OCI-LY1 (cell line): ENCODE measurements around the gene POU4F1.

Experiments used
- H2AFZ ChIP-seq: fragments of 200-600 bp; sonication (generic), shearing (Covaris generic); 2 replicates; pipeline ENCODE4 v1.6.0; 2014; ENCODE audit warnings: antibody characterized with exemption, mild to moderate bottlenecking, low read length
- H3F3A ChIP-seq: fragments of 200-600 bp; sonication (generic), shearing (Covaris generic); 2 replicates; pipeline ENCODE4 v1.6.0; 2014; ENCODE audit warnings: mild to moderate bottlenecking, antibody characterized with exemption, low read length, moderate library complexity; ENCODE audit not compliant: insufficient read depth
- H3K27ac ChIP-seq: fragments of 200-600 bp; sonication (generic); 2 replicates; pipeline ENCODE4 v1.5.1; 2014; ENCODE audit warnings: low read length, mixed run types, mild to moderate bottlenecking, low read depth; ENCODE audit not compliant: poor library complexity, severe bottlenecking
- H3K27me3 ChIP-seq: fragments of 200-600 bp; sonication (generic); 2 replicates; pipeline ENCODE4 v1.6.0; 2014; ENCODE audit warnings: antibody characterized with exemption, mild to moderate bottlenecking, low read length, moderate library complexity; ENCODE audit not compliant: insufficient read depth
- H3K36me3 ChIP-seq: fragments of 200-600 bp; sonication (generic); 2 replicates; pipeline ENCODE4 v1.6.1; 2014; ENCODE audit warnings: mild to moderate bottlenecking, antibody characterized with exemption, low read length, moderate library complexity, mixed read lengths; ENCODE audit not compliant: insufficient read depth
- H3K4me1 ChIP-seq: fragments of 200-600 bp; sonication (generic); 2 replicates; pipeline ENCODE4 v1.5.1; 2014; ENCODE audit warnings: mild to moderate bottlenecking, low read length, moderate library complexity; ENCODE audit not compliant: insufficient read depth, severe bottlenecking
- H3K4me2 ChIP-seq: fragments of 200-600 bp; sonication (generic), shearing (Covaris generic); 2 replicates; pipeline ENCODE4 v1.6.1; 2014; ENCODE audit warnings: low read length
- H3K4me3 ChIP-seq: fragments of 200-600 bp; sonication (generic); 2 replicates; pipeline ENCODE4 v1.5.1; 2014; ENCODE audit warnings: low read length, low read depth, mild to moderate bottlenecking, mixed read lengths; ENCODE audit not compliant: poor library complexity, severe bottlenecking
- H3K79me2 ChIP-seq: fragments of 200-600 bp; shearing (Covaris generic); 2 replicates; pipeline ENCODE4 v1.6.1; 2016; ENCODE audit warnings: mixed run types, low read length, mixed read lengths; ENCODE audit not compliant: insufficient read depth
- H3K9ac ChIP-seq: fragments of 200-600 bp; sonication (generic), shearing (Covaris generic); 2 replicates; pipeline ENCODE4 v1.6.1; 2014; ENCODE audit warnings: mild to moderate bottlenecking, low read length, mixed read lengths
- H3K9me2 ChIP-seq: fragments of 200-600 bp; sonication (generic), shearing (Covaris generic); 2 replicates; pipeline ENCODE4 v1.6.1; 2014; ENCODE audit warnings: low read depth, mild to moderate bottlenecking, low read length, mixed read lengths
- H3K9me3 ChIP-seq: fragments of 200-600 bp; shearing (Covaris generic); 2 replicates; pipeline ENCODE4 v1.6.1; 2014; ENCODE audit warnings: low read length, mixed read lengths
- H4K20me1 ChIP-seq: fragments of 200-600 bp; sonication (generic), shearing (Covaris generic); 2 replicates; pipeline ENCODE4 v1.6.0; 2016; ENCODE audit warnings: mild to moderate bottlenecking, low read length; ENCODE audit not compliant: insufficient read depth
- EZH2 ChIP-seq: fragments of 200-600 bp; sonication (generic), shearing (Covaris generic); IDR thresholded peaks from 2 replicates; pipeline ENCODE4 v1.8.0; 2017; ENCODE audit warnings: borderline replicate concordance, mixed run types, mild to moderate bottlenecking, antibody characterized with exemption, low read length, moderate library complexity, mixed read lengths
- TF ChIP-seq, protein P1 (sequence below): fragments of 200-600 bp; sonication (generic), shearing (Covaris generic); IDR thresholded peaks from 2 replicates; pipeline ENCODE4 v1.5.1; 2017; ENCODE audit warnings: mild to moderate bottlenecking, antibody characterized with exemption, low read length, moderate library complexity, mixed read lengths

POU4F1 gene

DNA sequence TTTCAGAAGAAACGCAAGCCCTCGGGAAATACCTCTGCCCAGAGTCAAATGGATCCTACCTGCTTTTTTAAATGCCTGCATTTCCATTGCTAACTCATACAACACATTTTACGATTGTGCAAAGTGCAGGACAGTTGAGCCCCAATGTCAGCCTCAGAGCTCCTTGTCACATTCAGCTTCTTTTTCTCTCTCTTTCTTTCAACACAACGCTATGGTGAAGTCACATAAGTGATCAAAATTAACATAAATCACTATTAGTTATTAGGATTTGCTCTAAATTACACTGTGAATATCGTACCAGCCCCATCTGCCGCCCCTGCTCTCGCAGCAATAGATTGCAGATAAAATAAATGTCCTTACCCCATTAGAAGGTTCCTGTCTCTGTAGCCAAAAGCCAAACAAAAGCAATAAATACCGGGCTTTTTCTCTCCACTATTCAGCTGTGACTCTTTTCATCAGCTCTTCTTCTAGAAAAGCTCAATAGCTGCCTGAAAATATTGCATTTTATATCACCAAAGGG is 8.8 kb downstream of the POU4F1 start:
- H3K36me3 ChIP-seq: no peaks in the 10 kb centered on the region; the same call in 1 of the 2 replicates
- no peaks in the 10 kb centered on the region for H3K9me3 ChIP-seq
- no peaks in the 10 kb centered on the region for H3K27me3 ChIP-seq
- no peak overlapping the region for H3K4me3 ChIP-seq
- no peaks in the 10 kb centered on the region for H3K79me2 ChIP-seq
- no peak for TF ChIP-seq EZH2
- TF ChIP-seq, protein P1, sequence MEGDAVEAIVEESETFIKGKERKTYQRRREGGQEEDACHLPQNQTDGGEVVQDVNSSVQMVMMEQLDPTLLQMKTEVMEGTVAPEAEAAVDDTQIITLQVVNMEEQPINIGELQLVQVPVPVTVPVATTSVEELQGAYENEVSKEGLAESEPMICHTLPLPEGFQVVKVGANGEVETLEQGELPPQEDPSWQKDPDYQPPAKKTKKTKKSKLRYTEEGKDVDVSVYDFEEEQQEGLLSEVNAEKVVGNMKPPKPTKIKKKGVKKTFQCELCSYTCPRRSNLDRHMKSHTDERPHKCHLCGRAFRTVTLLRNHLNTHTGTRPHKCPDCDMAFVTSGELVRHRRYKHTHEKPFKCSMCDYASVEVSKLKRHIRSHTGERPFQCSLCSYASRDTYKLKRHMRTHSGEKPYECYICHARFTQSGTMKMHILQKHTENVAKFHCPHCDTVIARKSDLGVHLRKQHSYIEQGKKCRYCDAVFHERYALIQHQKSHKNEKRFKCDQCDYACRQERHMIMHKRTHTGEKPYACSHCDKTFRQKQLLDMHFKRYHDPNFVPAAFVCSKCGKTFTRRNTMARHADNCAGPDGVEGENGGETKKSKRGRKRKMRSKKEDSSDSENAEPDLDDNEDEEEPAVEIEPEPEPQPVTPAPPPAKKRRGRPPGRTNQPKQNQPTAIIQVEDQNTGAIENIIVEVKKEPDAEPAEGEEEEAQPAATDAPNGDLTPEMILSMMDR: no peak
- H3K27ac ChIP-seq: no peak overlapping the region
- H3K4me1 ChIP-seq: no peaks in the 10 kb centered on the region
- H3F3A ChIP-seq: no peaks in the 10 kb centered on the region
- no peak overlapping the region for H3K4me2 ChIP-seq
- no peaks in the 10 kb centered on the region; the same call in 1 of the 2 replicates for H4K20me1 ChIP-seq
- H3K9ac ChIP-seq: no peak overlapping the region
- H3K9me2 ChIP-seq: no peaks in the 10 kb centered on the region
- no peak overlapping the region for H2AFZ ChIP-seq

DNA sequence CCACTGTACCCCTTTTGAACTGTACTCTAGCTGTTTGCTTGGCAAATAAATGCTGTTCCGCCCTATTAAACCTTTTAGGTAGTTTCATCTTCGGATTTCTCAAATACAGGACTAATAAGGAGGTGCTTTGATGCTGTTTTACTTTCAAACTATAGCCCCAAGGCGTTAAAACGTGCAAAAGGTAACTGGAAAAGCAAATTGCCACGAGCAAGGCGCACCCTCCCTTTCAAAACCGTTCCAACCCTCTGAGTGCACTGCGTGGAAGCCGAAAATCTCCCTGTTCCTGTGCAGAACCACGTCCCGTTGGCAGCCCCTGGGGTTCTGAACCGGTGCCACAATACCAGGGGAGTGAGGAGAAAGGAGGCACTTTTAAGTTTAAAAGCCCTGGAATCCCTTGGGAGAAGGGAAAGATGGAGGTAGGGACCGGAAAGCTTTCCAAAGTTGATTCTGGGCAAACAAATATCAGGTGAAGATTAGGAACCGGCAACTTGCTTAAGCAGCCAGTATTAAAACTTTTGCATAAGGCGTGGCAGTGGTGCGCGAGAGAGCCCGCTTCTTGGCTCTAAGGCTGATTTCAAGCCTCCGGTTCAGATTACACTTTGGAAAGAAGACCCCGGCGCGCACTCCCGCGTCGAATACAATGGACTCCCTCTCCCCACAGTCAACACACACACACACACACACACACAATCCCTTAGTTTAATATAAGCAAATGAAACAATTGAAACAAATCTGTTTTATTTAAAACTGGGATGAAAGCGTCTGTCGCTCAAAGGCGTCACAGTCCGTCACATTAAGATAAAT is 9.5 kb downstream of the POU4F1 start:
- no peaks in the 10 kb centered on the region for H3K9me3 ChIP-seq
- H3K27me3 ChIP-seq: no peaks in the 10 kb centered on the region
- TF ChIP-seq EZH2: no peak
- TF ChIP-seq, protein P1: no peak
- H3K4me1 ChIP-seq: no peaks in the 10 kb centered on the region
- no peak overlapping the region for H3K4me3 ChIP-seq
- H3K9ac ChIP-seq: no peak overlapping the region
- no peak overlapping the region for H3K27ac ChIP-seq
- no peaks in the 10 kb centered on the region for H3K9me2 ChIP-seq
- no peaks in the 10 kb centered on the region for H3K36me3 ChIP-seq
- H3K79me2 ChIP-seq: no peaks in the 10 kb centered on the region
- no peak overlapping the region for H2AFZ ChIP-seq
- no peaks in the 10 kb centered on the region for H3F3A ChIP-seq
- no peaks in the 10 kb centered on the region for H4K20me1 ChIP-seq
- H3K4me2 ChIP-seq: no peak overlapping the region

DNA sequence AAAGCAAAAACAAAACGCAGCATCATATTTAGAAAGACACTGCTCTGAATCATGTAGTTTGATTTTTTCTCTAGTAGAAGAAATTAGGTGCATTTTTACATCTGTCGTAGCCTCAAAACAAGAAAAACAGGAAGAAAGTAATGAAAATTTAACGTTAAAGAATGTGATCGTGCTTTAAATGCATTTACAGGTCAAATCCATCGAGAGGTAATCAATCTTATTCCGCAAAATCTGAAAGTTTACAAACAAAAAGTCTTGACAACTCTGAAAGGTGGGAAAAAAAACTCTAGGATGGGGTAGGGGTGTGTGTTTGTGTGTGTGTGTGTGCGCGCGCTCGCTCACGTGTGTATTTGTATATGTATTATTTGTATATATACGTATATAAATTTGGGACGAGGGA is 10.2 kb downstream of the POU4F1 start:
- Histone ChIP-seq H3F3A (no peaks in the 10 kb centered on the region), H3K4me1 (no peaks in the 10 kb centered on the region), H3K4me2 (no peak overlapping the region), H3K27ac (no peak overlapping the region), H3K27me3 (no peaks in the 10 kb centered on the region), H3K4me3 (no peak overlapping the region), H2AFZ (no peak overlapping the region), H3K9me2 (no peaks in the 10 kb centered on the region), H3K79me2 (no peaks in the 10 kb centered on the region), H3K9ac (no peak overlapping the region), H3K9me3 (no peaks in the 10 kb centered on the region), H4K20me1 (no peaks in the 10 kb centered on the region), H3K36me3 (no peaks in the 10 kb centered on the region)
- TF ChIP-seq, protein P1: no peak
- TF ChIP-seq EZH2: no peak
